Natural killer cell (primary cell): ENCODE measurements around the gene NABP1. TPM values are rescaled to one million over a fixed set of nuclear protein-coding genes. Genes with fewer than 3 reads are reported as not detected.
A peak's percentile ranks its signal among the peaks of the same experiment; 100 is the strongest.

Source experiments
- ATAC-seq, 3 donors: fragments of 150-1000 bp in 2 of 3; fragments of 200-7000 bp in 1 of 3; cut with Tn5 transposase; 1 replicate in 1 of 3; 2 replicates in 2 of 3; pipeline ENCODE4 v1.10.0; 2021; ENCODE audit warnings: mild to moderate bottlenecking in 2 of 3, moderate library complexity in 2 of 3
- DNase-seq, 2 donors: peaks; one replicate each; pipeline versions ENCODE4 v3.0.0 to v3.0.0-alpha.2; 2013 to 2021; ENCODE audit warnings: mixed read lengths in 1 of 2
- H3K27ac ChIP-seq: one replicate; pipeline ENCODE4 v1.5.1; 2013; ENCODE audit warnings: mild to moderate bottlenecking, low read length
- H3K27me3 ChIP-seq: one replicate; pipeline ENCODE4 v1.6.1; 2013; ENCODE audit warnings: low read length; ENCODE audit not compliant: control insufficient read depth, insufficient read depth
- H3K36me3 ChIP-seq: one replicate; pipeline ENCODE4 v1.6.1; 2013; ENCODE audit warnings: low read length; ENCODE audit not compliant: control insufficient read depth, insufficient read depth
- H3K4me1 ChIP-seq: one replicate; pipeline ENCODE4 v1.6.1; 2013; ENCODE audit warnings: low read length; ENCODE audit not compliant: control insufficient read depth, insufficient read depth
- H3K4me3 ChIP-seq: one replicate; pipeline ENCODE4 v1.5.1; 2013; ENCODE audit warnings: low read length
- H3K9me3 ChIP-seq: one replicate; pipeline ENCODE4 v1.6.1; 2013; ENCODE audit warnings: low read length; ENCODE audit not compliant: control insufficient read depth, insufficient read depth
- H3K27ac Mint-ChIP-seq, 2 donors: one replicate each; pipeline ENCODE4 v1.8.0; 2022; ENCODE audit warnings: mild to moderate bottlenecking in 2 of 2, mixed read lengths in 2 of 2, moderate library complexity in 1 of 2
- H3K27me3 Mint-ChIP-seq, 2 donors: one replicate each; pipeline ENCODE4 v1.8.0; 2022; ENCODE audit warnings: low read depth in 2 of 2, mixed read lengths in 2 of 2
- H3K36me3 Mint-ChIP-seq: one replicate; pipeline ENCODE4 v1.8.0; 2022; ENCODE audit warnings: mixed read lengths
- H3K4me1 Mint-ChIP-seq, 2 donors: one replicate each; pipeline ENCODE4 v1.8.0; 2022; ENCODE audit warnings: mixed read lengths in 2 of 2
- H3K4me3 Mint-ChIP-seq: one replicate; pipeline ENCODE4 v1.8.0; 2022; ENCODE audit warnings: mild to moderate bottlenecking, moderate library complexity, mixed read lengths
- H3K9me3 Mint-ChIP-seq, 2 donors: one replicate each; pipeline ENCODE4 v1.8.0; 2022; ENCODE audit warnings: mixed read lengths in 2 of 2
- WGBS: methylation state at CpG from one replicate; pipeline ENCODE4 v1.1.7; 2013; ENCODE audit warnings: missing lambda C conversion rate; ENCODE audit not compliant: insufficient coverage; 5-methylcytosine and 5-hydroxymethylcytosine counted together
- intact Hi-C: fragments of 100-400 bp; cut with micrococcal nuclease; formaldehyde crosslinking; loops from one replicate; pipeline ENCODE4 v1.14.2; 2022
- total RNA-seq, 4 donors: library from RNA; stranded (reverse); fragments of 120-200 nt in 1 of 4; gene quantifications; one replicate each; pipeline versions ENCODE4 v1.2.3 to v1.2.4, GENCODE V29; 2013 to 2022
- TF ChIP-seq, protein P1 (sequence below): fragments of 200-600 bp; IDR thresholded peaks from one replicate; pipeline ENCODE4 v1.8.0; 2022; ENCODE audit warnings: antibody characterized with exemption

The NABP1 gene
- total RNA-seq, 3 donors from 2014 or later (not counting 1 experiment from before 2014, with no cell fraction given) = 44.5 to 52.2 (median 45.7) TPM

DNA sequence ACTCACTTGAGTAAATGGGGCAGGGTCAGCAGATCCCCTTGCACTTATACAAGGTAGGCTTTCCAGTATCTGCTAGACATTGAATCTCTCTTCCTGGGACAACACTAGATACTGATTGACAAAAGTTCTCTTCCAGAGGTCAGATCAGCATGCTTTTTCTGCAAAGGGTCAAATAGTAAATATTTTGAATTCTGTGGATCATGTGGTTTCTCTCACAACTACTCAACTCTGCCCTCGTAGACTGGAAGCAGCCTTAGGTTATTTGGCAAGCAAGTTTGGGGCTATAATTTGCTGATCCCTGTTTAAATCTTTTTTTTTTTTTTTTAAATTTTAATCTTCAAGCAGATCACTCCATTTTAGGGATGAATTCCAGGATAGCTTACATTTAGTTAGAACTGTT lies 17.4 kb upstream of the NABP1 start:
- Mint-ChIP-seq H3K4me1 (peaks cover 14 to 15% of the 10 kb centered on the region in 2 donors), H3K27me3 (no peaks in the 10 kb centered on the region), H3K36me3 (no peaks in the 10 kb centered on the region), H3K27ac (peak overlapping the region in 1 of 2 donors; percentile 79), H3K9me3 (no peaks in the 10 kb centered on the region), H3K4me3 (no peak overlapping the region)
- no peak for DNase-seq
- H3K27me3 ChIP-seq = no peaks in the 10 kb centered on the region
- no peaks in the 10 kb centered on the region for H3K36me3 ChIP-seq
- TF ChIP-seq, protein P1, sequence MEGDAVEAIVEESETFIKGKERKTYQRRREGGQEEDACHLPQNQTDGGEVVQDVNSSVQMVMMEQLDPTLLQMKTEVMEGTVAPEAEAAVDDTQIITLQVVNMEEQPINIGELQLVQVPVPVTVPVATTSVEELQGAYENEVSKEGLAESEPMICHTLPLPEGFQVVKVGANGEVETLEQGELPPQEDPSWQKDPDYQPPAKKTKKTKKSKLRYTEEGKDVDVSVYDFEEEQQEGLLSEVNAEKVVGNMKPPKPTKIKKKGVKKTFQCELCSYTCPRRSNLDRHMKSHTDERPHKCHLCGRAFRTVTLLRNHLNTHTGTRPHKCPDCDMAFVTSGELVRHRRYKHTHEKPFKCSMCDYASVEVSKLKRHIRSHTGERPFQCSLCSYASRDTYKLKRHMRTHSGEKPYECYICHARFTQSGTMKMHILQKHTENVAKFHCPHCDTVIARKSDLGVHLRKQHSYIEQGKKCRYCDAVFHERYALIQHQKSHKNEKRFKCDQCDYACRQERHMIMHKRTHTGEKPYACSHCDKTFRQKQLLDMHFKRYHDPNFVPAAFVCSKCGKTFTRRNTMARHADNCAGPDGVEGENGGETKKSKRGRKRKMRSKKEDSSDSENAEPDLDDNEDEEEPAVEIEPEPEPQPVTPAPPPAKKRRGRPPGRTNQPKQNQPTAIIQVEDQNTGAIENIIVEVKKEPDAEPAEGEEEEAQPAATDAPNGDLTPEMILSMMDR = no peak
- peaks cover 4% of the 10 kb centered on the region for H3K4me1 ChIP-seq
- intact Hi-C loops = loop anchor here (2.0 kb wide), 1 partner anchor 16 kb away; no protein-coding TSS in a partner anchor
- no peak overlapping the region for H3K4me3 ChIP-seq
- H3K9me3 ChIP-seq = no peaks in the 10 kb centered on the region
- 83% methylated on average over 1 of the region's 1 CpG for WGBS
- no peak overlapping the region for H3K27ac ChIP-seq
- no peak for ATAC-seq

DNA sequence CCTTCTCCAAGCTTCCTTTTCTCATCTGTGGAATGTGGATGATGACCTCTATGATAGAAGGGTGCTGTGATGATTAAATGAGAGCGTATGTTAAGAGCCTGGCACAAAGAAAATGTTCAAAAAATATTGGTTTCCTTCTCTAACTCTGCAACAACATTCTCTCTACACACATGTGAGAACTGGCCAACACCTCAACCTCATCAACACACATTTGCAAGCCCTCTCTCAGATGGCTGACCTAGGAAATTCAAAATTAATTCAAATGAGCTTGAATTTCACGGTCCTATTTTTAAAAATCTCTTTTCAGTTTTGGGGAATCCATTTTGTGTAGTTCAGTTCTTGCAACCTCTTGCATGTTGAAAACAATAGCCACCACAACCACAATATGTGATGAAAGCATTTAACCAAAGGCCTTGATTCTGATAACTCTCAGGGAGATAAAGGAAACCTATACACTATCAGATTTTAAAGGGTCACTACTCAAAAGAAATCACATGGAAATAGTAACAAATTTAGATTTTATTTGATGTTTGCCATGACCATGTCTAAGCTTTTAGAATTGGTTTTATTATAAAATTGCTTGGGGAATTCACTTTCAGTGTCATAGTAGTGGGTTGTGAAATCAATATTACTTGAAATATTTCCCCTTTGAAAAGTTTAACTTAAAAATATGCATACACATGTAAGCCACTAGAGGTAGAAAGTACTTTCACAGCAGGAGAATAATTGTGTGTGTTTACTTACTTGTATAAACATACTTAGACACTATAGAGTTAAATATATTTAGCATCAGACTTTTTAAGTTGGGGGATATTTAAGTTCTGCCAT lies 16.6 kb upstream of the NABP1 start:
- Histone ChIP-seq H3K36me3 (no peaks in the 10 kb centered on the region), H3K4me3 (no peak overlapping the region), H3K27ac (no peak overlapping the region), H3K4me1 (peaks cover 4% of the 10 kb centered on the region), H3K27me3 (no peaks in the 10 kb centered on the region), H3K9me3 (no peaks in the 10 kb centered on the region)
- ATAC-seq (peak; percentile 62 to 78 (median 62)), DNase-seq (no peak)
- no peaks in the 10 kb centered on the region for H3K27me3 Mint-ChIP-seq
- TF ChIP-seq, protein P1 = no peak
- intact Hi-C loops = loop anchor here (2.0 kb wide), 1 partner anchor 15 kb away; no protein-coding TSS in a partner anchor
- peaks cover 14 to 15% of the 10 kb centered on the region in 2 donors for H3K4me1 Mint-ChIP-seq
- H3K36me3 Mint-ChIP-seq = no peaks in the 10 kb centered on the region
- H3K9me3 Mint-ChIP-seq = no peaks in the 10 kb centered on the region
- H3K27ac Mint-ChIP-seq = peak overlapping the region; percentile 73 to 79
- no CpG with 5 or more reads among the region's 2 CpGs for WGBS
- H3K4me3 Mint-ChIP-seq = peak overlapping the region; percentile 21

GRCh38 chr2:191664823-191665677 lies 12.9 kb upstream of the NABP1 start:
- TF ChIP-seq, protein P1 = no peak
- Mint-ChIP-seq H3K4me1 (peaks cover 14 to 15% of the 10 kb centered on the region in 2 donors), H3K27ac (no peak overlapping the region), H3K27me3 (no peaks in the 10 kb centered on the region), H3K9me3 (no peaks in the 10 kb centered on the region), H3K4me3 (no peak overlapping the region), H3K36me3 (no peaks in the 10 kb centered on the region)
- no peaks in the 10 kb centered on the region for H3K9me3 ChIP-seq
- ATAC-seq (no peak), DNase-seq (no peak)
- no peak overlapping the region for H3K4me3 ChIP-seq
- H3K27me3 ChIP-seq = no peaks in the 10 kb centered on the region
- H3K4me1 ChIP-seq = peaks cover 4% of the 10 kb centered on the region
- no peaks in the 10 kb centered on the region for H3K36me3 ChIP-seq
- intact Hi-C loops = no loop called here
- no peak overlapping the region for H3K27ac ChIP-seq
